Upper lobe of left lung (tissue), 4 donors: Measurements from ENCODE around the gene PVRIG.
"Not testable (repeated sequence)": the region's sequence is repeated elsewhere in the genome, so short reads cannot be mapped to it uniquely, and the experiment has no call there.

Source experiments
- POLR2A ChIP-seq, 4 donors: fragments of 450-650 bp; IDR thresholded peaks; one replicate each; pipeline ENCODE4 v1.5.1; 2016 to 2017; ENCODE audit warnings: antibody characterized with exemption in 4 of 4, mild to moderate bottlenecking in 2 of 4
- TF ChIP-seq, protein P1 (sequence below), 6 experiments: fragments of 450-650 bp in 4 of 6; fragments of 200-600 bp in 2 of 6; sonication (generic) in 2 of 6; IDR thresholded peaks; one replicate each; pipeline ENCODE4 v1.5.1; 2016 to 2019; ENCODE audit warnings: antibody characterized with exemption in 6 of 6

DNA sequence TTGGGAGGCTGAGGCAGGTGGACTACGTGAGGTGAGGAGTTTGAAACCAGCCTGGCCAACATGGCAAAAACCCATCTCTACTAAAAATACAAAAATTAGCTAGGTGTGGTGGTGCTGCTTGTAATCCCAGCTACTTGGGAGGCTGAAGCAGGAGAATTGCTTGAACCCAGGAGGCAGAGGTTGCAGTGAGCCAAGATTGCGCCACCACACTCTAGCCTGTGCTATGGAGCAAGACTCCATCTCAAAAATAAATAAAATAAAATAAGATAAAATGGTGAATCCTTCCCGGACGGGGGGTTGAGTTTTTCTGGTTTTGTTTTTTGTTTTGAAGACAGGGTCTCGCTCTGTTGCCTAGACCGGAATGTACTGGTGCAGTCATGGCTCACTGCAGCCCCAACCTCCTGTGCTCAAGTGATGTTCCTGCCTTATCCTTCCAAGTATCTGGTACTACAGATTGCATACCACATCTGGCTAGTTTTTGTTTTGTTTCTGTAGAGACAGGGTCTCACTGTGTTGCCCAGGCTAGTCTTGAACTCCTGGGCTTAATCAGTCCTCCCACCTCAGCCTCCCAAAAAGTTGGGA lies 27.4 kb upstream of the PVRIG start:
- TF ChIP-seq POLR2A (IDR thresholded peaks at IDR 0.05): not testable (repeated sequence)
- TF ChIP-seq, protein P1, sequence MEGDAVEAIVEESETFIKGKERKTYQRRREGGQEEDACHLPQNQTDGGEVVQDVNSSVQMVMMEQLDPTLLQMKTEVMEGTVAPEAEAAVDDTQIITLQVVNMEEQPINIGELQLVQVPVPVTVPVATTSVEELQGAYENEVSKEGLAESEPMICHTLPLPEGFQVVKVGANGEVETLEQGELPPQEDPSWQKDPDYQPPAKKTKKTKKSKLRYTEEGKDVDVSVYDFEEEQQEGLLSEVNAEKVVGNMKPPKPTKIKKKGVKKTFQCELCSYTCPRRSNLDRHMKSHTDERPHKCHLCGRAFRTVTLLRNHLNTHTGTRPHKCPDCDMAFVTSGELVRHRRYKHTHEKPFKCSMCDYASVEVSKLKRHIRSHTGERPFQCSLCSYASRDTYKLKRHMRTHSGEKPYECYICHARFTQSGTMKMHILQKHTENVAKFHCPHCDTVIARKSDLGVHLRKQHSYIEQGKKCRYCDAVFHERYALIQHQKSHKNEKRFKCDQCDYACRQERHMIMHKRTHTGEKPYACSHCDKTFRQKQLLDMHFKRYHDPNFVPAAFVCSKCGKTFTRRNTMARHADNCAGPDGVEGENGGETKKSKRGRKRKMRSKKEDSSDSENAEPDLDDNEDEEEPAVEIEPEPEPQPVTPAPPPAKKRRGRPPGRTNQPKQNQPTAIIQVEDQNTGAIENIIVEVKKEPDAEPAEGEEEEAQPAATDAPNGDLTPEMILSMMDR (IDR thresholded peaks at IDR 0.05): not testable (repeated sequence)
